ENCODE measurements around the gene APC2. TPM values are rescaled to one million over a fixed set of nuclear protein-coding genes. Genes with fewer than 3 reads are reported as not detected.

Gene APC2
- total RNA-seq, 1 experiment from 2014 or later, result 1.6 TPM

DNA sequence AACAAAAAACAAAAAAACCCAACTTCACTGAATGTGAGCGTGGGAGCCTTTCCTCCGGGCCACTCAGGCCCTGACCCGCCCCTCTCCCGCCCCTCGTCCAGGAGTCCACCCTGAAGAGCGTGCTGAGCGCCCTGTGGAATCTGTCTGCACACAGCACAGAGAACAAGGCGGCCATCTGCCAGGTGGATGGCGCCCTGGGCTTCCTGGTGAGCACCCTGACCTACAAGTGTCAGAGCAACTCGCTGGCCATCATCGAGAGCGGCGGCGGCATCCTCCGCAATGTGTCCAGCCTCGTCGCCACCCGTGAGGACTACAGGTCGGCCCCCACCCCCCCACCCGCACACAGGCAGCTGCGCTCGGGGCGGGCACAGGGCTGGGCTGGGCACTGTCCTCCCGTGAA is 11.9 kb downstream of the APC2 start:
- no peaks in the 10 kb centered on the region for H3K79me2 ChIP-seq (ENCODE audit: low read depth)
- H3K36me3 ChIP-seq (ENCODE audit: low read depth), result no peaks in the 10 kb centered on the region
- H2AFZ ChIP-seq, result no peak overlapping the region
- no peaks in the 10 kb centered on the region for H3K9me2 ChIP-seq (ENCODE audit: insufficient read depth)
- no peaks in the 10 kb centered on the region for H3K4me1 ChIP-seq (replicated peaks; ENCODE audit: insufficient read depth)
- H3F3A ChIP-seq (ENCODE audit: insufficient read depth, low read depth), result no peaks in the 10 kb centered on the region
- ChIA-PET CTCF (no interaction called here), POLR2A (ENCODE audit: unreplicated experiment) (no interaction called here)
- no peaks in the 10 kb centered on the region for H4K20me1 ChIP-seq (ENCODE audit: insufficient read depth)
- H3K4me3 ChIP-seq, result no peak overlapping the region
- no TSS peak for BruUV-seq (replicated peaks)
- intact Hi-C loops (cut with micrococcal nuclease; ENCODE audit: unreplicated experiment), result no loop called here
- no peaks in the 10 kb centered on the region for H3K9me3 ChIP-seq (ENCODE audit: insufficient read depth, low read depth)
- no peak for DNase-seq
- H3K27me3 ChIP-seq (ENCODE audit: insufficient read depth, low read depth), result no peaks in the 10 kb centered on the region
- no peak overlapping the region for H3K27ac ChIP-seq
- no peak overlapping the region for H3K4me2 ChIP-seq
- TF ChIP-seq EZH2 (IDR thresholded peaks at IDR 0.05; ENCODE audit: low read depth), result no peak
- TF ChIP-seq, protein P1, sequence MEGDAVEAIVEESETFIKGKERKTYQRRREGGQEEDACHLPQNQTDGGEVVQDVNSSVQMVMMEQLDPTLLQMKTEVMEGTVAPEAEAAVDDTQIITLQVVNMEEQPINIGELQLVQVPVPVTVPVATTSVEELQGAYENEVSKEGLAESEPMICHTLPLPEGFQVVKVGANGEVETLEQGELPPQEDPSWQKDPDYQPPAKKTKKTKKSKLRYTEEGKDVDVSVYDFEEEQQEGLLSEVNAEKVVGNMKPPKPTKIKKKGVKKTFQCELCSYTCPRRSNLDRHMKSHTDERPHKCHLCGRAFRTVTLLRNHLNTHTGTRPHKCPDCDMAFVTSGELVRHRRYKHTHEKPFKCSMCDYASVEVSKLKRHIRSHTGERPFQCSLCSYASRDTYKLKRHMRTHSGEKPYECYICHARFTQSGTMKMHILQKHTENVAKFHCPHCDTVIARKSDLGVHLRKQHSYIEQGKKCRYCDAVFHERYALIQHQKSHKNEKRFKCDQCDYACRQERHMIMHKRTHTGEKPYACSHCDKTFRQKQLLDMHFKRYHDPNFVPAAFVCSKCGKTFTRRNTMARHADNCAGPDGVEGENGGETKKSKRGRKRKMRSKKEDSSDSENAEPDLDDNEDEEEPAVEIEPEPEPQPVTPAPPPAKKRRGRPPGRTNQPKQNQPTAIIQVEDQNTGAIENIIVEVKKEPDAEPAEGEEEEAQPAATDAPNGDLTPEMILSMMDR (conservative IDR thresholded peaks at IDR 0.05), result no peak

DNA sequence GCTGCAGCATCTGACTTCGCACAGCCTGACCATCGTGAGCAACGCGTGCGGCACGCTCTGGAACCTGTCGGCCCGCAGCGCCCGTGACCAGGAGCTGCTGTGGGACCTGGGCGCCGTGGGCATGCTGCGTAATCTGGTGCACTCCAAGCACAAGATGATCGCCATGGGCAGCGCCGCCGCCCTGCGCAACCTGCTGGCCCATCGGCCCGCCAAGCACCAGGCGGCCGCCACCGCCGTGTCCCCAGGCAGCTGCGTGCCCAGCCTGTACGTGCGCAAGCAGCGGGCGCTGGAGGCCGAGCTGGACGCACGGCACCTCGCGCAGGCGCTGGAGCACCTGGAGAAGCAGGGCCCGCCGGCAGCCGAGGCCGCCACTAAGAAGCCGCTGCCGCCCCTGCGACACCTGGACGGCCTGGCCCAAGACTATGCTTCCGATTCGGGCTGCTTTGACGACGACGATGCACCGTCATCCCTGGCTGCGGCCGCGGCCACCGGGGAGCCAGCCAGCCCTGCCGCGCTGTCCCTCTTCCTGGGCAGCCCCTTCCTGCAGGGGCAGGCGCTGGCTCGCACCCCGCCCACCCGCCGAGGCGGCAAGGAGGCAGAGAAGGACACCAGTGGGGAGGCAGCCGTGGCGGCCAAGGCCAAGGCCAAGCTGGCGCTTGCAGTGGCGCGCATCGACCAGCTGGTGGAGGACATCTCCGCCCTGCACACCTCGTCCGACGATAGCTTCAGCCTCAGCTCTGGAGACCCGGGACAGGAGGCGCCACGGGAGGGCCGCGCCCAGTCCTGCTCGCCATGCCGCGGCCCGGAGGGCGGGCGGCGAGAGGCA is 15.5 kb downstream of the APC2 start:
- CTCF ChIA-PET, result no interaction called here
- TF ChIP-seq EZH2 (IDR thresholded peaks at IDR 0.05; ENCODE audit: low read depth), result no peak
- TF ChIP-seq, protein P1 (conservative IDR thresholded peaks at IDR 0.05), result no peak
- Histone ChIP-seq H3K36me3 (ENCODE audit: low read depth) (no peaks in the 10 kb centered on the region), H3K27me3 (ENCODE audit: insufficient read depth, low read depth) (no peaks in the 10 kb centered on the region), H3F3A (ENCODE audit: insufficient read depth, low read depth) (no peaks in the 10 kb centered on the region), H3K9me3 (ENCODE audit: insufficient read depth, low read depth) (no peaks in the 10 kb centered on the region), H3K4me1 (replicated peaks; ENCODE audit: insufficient read depth) (no peaks in the 10 kb centered on the region), H3K4me3 (no peak overlapping the region), H3K79me2 (ENCODE audit: low read depth) (no peaks in the 10 kb centered on the region), H3K27ac (no peak overlapping the region), H4K20me1 (ENCODE audit: insufficient read depth) (no peaks in the 10 kb centered on the region; the same call in 1 of the 2 replicates), H2AFZ (no peak overlapping the region), H3K4me2 (no peak overlapping the region), H3K9me2 (ENCODE audit: insufficient read depth) (no peaks in the 10 kb centered on the region)
- intact Hi-C loops (cut with micrococcal nuclease; ENCODE audit: unreplicated experiment), result no loop called here
- BruUV-seq (replicated peaks), result no TSS peak
- DNase-seq, result no peak
- POLR2A ChIA-PET (ENCODE audit: unreplicated experiment), result no interaction called here

DNA sequence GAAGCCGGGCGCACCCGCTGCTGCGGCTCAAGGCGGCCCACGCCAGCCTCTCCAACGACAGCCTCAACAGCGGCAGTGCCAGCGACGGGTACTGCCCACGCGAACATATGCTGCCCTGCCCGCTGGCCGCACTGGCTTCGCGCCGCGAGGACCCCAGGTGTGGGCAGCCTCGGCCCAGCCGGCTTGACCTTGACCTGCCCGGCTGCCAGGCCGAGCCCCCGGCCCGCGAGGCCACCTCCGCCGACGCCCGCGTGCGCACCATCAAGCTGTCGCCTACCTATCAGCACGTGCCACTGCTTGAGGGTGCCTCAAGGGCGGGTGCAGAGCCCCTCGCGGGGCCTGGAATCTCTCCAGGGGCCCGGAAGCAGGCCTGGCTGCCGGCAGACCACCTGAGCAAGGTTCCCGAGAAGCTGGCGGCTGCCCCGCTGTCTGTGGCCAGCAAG is 16.1 kb downstream of the APC2 start:
- CTCF ChIA-PET, result no interaction called here
- no TSS peak for BruUV-seq (replicated peaks)
- intact Hi-C loops (cut with micrococcal nuclease; ENCODE audit: unreplicated experiment), result no loop called here

More for the DNA sequence above, 16.1 kb downstream of the APC2 start:
- no peak overlapping the region for H3K4me2 ChIP-seq
- H4K20me1 ChIP-seq (ENCODE audit: insufficient read depth), result no peaks in the 10 kb centered on the region; the same call in none of the 2 replicates
- no peaks in the 10 kb centered on the region for H3K4me1 ChIP-seq (replicated peaks; ENCODE audit: insufficient read depth)
- H3K36me3 ChIP-seq (ENCODE audit: low read depth), result no peaks in the 10 kb centered on the region
- no peaks in the 10 kb centered on the region for H3K9me3 ChIP-seq (ENCODE audit: insufficient read depth, low read depth)
- H3K27ac ChIP-seq, result no peak overlapping the region
- POLR2A ChIA-PET (ENCODE audit: unreplicated experiment), result no interaction called here
- no peak overlapping the region for H2AFZ ChIP-seq
- no peak for DNase-seq
- no peak overlapping the region for H3K4me3 ChIP-seq
- TF ChIP-seq, protein P1 (conservative IDR thresholded peaks at IDR 0.05), result no peak
- TF ChIP-seq EZH2 (IDR thresholded peaks at IDR 0.05; ENCODE audit: low read depth), result no peak
- no peaks in the 10 kb centered on the region for H3K27me3 ChIP-seq (ENCODE audit: insufficient read depth, low read depth)
- no peaks in the 10 kb centered on the region for H3K9me2 ChIP-seq (ENCODE audit: insufficient read depth)
- no peaks in the 10 kb centered on the region for H3F3A ChIP-seq (ENCODE audit: insufficient read depth, low read depth)
- H3K79me2 ChIP-seq (ENCODE audit: low read depth), result no peaks in the 10 kb centered on the region

Data from PC-9 (cell line).